HG02943 (cell line): ENCODE measurements around the gene AQR.

Source experiments
- ATAC-seq: cut with Tn5 transposase; IDR thresholded peaks from one replicate; pipeline ENCODE4 v1.9.1; 2021; ENCODE audit warnings: mild to moderate bottlenecking, low read depth, moderate library complexity; ENCODE audit not compliant: unreplicated experiment

The AQR gene

GRCh38 chr15:34969340-34970097 is at the start of gene AQR:
TSS of gene AQR (minus strand) at chr15:34969742. CDS start at chr15:34969613, 129 bp downstream.
- peak; percentile 97 for ATAC-seq

- ATAC-seq = no peak
These were observed 44.7 kb upstream of the AQR start for GRCh38 chr15:35014241-35014640.

GRCh38 chr15:35013370-35013769 is 43.8 kb upstream of the AQR start:
- ATAC-seq = no peak

GRCh38 chr15:35007397-35007796 is 37.9 kb upstream of the AQR start:
- ATAC-seq = no peak

- ATAC-seq = no peak
These were observed 36.4 kb upstream of the AQR start for GRCh38 chr15:35005933-35006332.

GRCh38 chr15:35003928-35004327 is 34.4 kb upstream of the AQR start:
- ATAC-seq = no peak

GRCh38 chr15:35000511-35000910 is 31.0 kb upstream of the AQR start:
- ATAC-seq = no peak

- no peak for ATAC-seq
These were observed 30.4 kb upstream of the AQR start for GRCh38 chr15:34999906-35000305.

GRCh38 chr15:34994925-34995324 is 25.4 kb upstream of the AQR start:
- ATAC-seq = no peak

GRCh38 chr15:34993877-34994276 is 24.3 kb upstream of the AQR start:
- peak; percentile 96 for ATAC-seq

GRCh38 chr15:34993412-34993811 is 23.9 kb upstream of the AQR start:
- ATAC-seq = no peak

GRCh38 chr15:34988027-34988902 is 18.7 kb upstream of the AQR start, which contains the start of gene ZNF770:
TSS of gene ZNF770 (minus strand) at chr15:34988287. CDS start at chr15:34983434, 4,853 bp downstream.
- ATAC-seq = peak; percentile 80

GRCh38 chr15:34987609-34988026 is 18.1 kb upstream of the AQR start:
- ATAC-seq = no peak

GRCh38 chr15:34986771-34987480 is 17.4 kb upstream of the AQR start:
- ATAC-seq = no peak

GRCh38 chr15:34986326-34986725 is 16.8 kb upstream of the AQR start:
- no peak for ATAC-seq

GRCh38 chr15:34984889-34985630 is 15.5 kb upstream of the AQR start:
- ATAC-seq = no peak

GRCh38 chr15:34976743-34977142 is 7.2 kb upstream of the AQR start:
- no peak for ATAC-seq

- no peak for ATAC-seq
These were observed 6.5 kb upstream of the AQR start for GRCh38 chr15:34976073-34976472.

- ATAC-seq = no peak
These were observed 4.0 kb upstream of the AQR start for GRCh38 chr15:34973512-34973911.

- peak; percentile 7 for ATAC-seq
These were observed 629 bp upstream of the AQR start for GRCh38 chr15:34970098-34970643.
